ENCODE results near the gene MIOS.
"Not testable (repeated sequence)": the region's sequence is repeated elsewhere in the genome, so short reads cannot be mapped to it uniquely, and the experiment has no call there.

Gene MIOS

DNA sequence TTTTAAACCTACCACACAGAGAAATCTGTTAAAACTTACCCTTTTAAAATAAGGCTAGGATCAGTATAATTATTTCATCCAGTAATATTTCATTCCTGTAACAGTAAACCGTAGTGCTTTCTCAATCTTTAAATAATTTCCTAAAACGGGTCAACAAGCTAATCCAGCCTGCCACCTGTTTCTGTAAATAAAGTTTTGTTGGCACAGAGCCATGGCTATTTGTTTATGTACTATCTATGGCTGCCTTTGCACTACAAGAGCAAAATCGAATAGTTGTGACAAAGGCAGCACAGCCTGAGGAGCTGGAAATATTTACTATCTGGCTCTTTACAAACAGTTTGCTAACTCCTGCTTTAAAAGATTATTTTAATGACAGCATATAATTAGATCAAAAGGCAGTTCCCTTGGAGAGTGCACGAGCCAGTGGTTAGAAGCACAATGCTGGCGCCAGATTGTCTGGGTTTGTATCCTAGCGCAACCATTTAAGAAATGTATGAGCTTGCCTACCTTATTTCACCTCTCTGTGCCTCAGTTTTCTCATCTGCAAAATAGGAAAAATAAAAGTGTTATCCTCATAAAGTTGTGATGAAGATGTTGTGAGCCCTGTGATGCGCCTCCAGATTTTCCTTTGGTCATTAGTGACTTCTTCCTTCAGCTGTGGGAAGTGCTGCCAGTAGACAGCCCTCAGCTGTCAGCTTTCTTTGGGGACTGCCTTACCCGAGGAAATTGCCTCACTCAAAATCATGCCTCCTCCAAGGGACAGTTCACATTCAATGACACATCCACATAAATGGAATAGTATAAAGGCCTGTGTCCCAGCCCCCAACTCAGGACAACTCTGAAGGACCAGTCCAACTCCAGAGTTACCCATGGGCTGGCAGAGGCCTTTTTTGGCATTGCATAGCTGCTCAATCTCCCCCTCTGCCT is 11.8 kb upstream of the MIOS start:
- no peak for DNase-seq (ENCODE audit: low spot score)

DNA sequence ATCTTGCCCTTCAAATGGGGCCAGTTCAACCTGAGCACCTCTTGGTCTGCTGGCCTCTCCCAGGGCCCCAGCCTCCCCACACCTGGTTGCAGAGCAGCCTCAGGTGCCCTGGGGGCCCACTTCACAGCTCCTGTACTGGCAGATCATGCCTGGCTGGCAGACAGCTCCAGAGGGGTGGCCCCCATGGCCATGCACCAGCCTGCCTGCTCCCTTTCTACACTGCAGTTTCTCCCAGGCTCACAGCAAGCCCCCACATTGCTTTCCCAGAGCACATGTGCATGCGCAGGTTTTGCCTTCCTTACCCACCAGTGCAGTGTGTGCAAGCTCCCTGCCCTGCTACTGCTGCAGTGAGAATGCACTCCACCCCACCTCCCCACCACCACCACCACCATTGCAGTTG is 9.8 kb upstream of the MIOS start:
- DNase-seq (ENCODE audit: low spot score), result no peak

DNA sequence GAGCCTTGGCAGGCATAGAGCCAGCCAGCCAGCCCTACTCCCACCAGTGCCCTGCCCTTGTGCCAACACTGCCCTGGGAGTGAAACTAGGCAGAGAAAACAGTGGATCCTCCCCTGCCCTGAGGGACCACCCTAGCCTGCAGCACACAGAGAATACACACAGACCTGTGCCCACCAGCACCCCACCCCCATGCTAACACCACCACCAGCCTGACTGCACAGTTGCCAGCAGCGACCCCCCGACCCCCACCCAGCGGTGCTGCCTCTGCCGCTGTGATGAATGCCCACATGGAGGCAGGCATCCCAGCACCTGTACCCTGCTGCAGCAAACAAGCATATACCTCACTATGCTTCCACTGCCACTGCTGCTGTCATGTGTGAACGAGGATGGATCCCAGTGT is 9.4 kb upstream of the MIOS start:
- DNase-seq (ENCODE audit: low spot score), result no peak

DNA sequence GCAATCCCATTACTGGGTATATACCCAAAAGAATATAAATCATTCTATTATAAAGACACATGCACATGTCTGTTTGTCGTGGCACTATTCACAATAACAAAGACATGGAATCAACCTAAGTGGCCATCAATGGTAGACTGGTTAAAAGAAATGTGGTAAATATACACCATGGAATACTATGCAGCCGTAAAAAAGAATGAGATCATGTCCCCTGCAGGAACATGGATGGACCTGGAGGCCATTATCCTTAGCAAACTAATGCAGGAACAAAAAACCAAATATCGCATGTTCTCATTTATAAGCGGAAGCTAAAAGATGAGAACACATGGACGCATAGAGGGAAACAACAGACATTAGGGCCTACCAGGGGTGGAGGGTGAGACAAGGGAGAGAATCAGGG is 5.1 kb upstream of the MIOS start:
- DNase-seq (ENCODE audit: low spot score), result not testable (repeated sequence)

DNA sequence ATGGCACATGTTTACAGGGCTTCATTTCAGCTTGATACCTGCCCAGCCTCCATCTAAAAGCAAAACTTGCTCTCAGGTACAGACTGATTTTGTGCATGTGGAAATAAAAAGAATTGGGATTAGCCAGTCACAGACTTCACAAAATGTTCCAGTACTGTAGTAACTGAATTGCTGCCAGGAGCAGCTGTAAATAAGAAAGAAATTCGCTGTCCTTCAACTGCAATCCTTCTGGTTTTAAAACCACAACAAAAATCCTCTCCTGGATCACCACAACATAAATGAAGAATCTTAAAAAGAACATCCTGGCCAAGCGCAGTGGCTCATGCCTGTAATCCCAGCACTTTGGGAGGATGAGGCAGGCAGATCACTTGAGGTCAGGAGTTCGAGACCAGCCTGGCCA is 3.9 kb upstream of the MIOS start:
- DNase-seq (ENCODE audit: low spot score), result no peak

DNA sequence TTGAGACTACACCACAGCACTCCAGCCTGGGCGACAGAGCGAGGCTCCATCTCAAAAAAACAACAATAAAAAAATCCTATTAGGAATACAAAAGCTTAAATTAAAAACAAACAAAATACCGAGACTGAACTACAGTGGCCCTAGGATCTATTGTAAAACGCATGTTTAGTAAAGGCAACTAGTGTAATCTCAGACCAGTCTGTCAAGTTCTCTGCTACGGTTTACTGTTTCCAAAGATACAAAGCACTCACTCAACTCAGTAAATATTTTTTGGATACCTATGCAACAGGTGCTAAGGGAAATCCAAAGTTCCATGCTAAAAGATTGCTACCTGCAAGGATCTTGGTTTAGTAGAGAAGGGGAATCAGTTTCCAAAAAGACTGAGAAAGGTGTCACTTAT is 3.4 kb upstream of the MIOS start:
- DNase-seq (ENCODE audit: low spot score), result no peak

DNA sequence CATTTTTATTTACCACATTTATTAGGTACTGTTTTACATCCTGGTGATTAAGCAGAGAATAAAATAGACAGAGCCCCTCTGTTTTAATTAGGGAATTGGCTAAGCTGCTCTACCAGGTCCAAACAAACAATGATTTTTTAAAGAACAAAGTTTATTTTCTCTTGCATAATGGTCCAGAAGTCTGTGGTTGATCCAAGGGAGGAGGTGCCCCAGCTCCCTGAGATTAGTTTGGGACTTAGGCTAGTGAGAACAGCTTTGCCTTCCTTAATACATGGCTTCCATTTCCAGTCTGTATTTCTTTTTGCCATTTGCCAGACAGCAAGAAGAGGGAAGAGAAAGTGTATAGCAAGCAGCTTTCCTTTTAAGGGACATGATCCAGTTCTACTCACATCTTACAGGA is 2.9 kb upstream of the MIOS start:
- no peak for DNase-seq (ENCODE audit: low spot score)

DNA sequence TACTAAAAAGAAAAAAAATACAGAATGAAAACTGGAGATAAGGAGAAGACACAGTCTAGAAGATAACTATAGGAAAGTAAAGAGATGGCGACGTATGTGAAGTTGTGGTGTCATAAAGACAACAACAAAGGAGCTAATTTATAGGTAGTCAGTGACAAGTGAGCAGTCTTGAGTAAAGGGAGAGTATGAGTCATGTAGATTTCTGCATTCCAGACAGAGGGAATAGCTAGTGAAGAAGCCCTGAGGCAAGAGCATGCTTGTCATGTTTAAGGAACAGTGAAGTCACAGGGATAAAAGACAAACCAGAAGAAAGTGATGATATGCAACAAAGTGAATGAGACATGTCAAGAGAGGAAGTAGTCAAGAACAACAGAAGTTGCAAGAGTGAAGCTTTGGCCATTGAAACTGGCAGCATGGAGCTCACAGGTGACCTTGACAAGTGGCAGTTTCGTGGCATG is 2.3 kb upstream of the MIOS start:
- no peak for DNase-seq (ENCODE audit: low spot score)

DNA sequence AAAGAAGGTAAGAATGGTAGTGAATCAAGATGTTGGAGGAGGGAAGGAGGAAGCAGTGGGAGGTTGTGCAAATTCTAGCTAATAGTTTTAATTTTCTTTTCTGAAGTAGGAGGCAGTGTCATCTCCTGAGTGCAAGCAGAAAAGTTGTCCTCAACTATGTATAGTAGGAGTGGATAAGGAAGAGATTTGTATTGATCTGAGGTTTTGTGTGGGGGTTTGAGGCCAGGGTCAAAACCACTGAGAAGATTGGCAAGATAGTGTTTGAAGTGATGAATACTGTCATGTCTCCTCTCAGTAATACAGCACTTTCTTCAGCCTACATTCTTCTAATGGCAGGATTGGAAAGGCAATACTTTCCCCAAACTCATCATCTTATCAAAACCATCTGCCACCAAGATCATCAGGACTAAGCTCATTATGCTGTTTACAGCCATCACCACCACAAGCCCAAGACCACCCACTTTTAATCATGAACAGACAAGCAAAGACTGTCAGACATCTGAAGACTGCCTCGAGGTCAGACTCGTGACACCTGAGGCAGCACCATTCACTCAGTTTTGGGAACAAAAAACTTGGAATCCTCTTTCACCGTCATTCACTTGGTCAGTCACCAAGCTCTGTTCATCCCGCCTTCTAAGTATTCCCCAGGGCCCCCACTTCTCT is 1.5 kb upstream of the MIOS start:
- no peak for DNase-seq (ENCODE audit: low spot score)

DNA sequence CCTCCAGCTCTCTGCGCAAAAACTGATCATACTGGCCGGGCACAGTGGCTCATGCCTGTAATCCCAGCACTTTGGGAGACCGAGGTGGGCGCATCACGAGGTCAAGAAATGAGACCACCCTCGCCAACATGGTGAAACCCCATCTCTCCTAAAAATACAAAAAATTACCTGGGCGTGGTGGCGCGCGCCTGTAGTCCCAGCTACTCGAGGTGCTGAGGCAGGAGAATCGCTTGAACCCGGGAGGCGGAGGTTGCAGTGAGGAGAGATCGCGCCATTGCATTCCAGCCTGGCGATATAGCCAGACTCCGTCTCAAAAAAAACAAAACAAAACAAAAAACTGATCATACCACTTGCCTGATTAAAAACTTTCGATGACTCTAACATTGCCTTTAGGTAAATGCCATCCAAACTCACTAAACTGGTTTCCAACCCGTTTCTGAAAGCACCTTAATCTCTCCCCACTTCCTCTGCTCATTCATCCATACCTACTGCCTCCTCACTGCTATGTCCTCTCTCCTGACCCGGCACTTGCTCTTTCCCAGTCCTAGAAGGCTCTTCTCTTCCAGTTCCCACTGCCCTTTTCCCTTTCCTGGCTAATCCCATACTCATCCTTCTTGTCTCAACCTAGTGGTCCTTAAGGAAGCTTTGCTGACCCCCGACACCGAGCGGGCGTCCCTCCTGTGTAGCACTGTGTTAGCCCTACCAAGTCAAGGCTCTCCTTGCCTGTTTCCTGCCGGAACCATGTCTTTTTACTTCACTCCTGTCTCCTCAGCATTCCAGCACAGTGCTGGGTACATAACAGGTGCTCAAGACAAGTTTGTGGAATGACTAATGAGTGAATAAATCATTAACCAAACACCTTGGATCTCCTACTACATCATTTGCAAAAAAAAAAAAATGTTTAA is 686 bp upstream of the MIOS start:
- DNase-seq (ENCODE audit: low spot score), result no peak

DNA sequence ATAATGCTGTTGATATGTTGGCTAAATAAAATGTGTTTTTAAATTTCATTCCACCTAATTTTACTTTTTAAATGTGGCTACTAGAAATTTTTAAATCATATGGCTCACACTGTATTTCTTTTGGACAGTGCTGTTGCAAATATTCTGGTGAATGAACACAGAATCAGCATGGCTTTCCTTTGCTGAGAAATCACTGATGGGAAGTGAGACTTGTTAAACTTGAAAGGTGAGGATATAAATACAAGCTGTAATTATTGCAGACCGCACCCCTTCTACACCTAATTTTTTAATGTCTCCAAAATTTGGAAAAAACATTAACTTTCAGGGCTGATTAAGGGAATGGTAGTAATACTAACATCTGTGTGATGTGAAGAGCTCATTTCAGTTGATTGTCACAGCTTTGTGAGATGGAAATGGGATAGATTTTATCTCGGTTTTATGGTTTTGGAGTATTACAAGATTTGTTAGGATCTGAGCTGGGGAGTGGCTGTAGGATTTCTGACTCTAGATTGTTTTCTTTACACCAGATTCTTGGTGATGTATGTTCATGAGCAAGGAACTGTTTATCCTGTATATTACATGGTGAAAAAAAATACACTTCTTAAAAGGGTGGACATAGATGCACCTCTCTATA is 1.3 kb downstream of the MIOS start:
- no peak for DNase-seq (ENCODE audit: low spot score)

DNA sequence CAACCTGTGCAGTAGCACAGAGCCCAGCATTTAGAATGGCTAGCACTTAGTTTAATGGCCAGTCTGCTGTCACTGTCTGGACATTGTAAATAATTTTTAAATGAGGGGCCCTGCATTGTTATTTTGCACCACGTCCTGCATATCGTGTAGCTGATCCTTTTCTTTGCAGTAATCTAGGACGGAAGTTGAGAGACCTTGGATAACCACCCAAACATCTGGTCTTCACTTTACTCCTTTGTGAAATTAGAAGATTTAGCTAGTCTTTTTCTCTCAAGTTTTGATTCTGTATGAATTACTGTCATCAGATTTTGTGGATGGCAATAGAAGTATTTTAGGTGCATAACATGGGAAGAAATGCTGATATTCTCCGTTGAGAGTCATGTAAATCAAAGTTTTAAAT is 1.9 kb downstream of the MIOS start:
- DNase-seq (ENCODE audit: low spot score), result no peak

DNA sequence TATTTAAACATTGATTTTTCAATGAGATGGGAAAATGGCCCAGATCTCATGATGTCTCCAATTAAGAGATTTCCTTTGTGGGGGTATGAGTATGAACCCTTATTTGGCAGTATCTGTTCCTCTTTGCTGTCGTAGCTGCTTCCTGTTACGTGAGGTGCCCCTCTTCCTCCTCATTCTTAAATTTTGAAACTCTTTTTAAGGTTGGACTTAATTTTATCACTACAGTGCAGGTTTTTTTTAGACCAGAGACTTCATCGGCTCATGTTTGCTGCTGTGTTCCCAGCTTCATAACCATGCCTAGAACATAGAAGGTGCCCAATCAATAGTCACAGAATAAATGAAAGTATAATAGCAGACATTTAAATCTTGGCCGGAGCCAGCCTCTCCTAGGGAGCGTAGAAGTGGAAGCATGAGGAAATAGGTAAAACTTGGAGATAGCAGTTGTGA is 2.4 kb downstream of the MIOS start:
- DNase-seq (ENCODE audit: low spot score), result peak; percentile 29

DNA sequence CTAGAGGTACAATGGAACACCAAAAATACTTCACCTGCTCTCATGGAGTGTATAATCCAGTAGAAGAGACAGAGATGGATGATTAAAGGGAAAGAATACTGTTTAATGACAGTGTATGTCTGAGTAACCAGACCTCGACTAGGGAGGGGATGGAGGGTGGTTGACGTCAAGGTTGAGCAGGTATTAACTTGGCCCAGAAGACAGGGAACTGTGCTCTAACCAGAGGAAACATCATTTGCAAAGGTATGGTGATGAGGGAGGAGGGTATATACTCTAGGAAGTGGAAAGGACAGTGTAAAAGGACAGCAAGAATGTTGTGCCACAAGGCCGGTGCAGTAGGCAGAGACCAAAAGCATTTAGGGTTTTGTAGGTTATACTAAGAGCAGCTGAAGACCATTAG is 2.9 kb downstream of the MIOS start:
- DNase-seq (ENCODE audit: low spot score), result no peak

DNA sequence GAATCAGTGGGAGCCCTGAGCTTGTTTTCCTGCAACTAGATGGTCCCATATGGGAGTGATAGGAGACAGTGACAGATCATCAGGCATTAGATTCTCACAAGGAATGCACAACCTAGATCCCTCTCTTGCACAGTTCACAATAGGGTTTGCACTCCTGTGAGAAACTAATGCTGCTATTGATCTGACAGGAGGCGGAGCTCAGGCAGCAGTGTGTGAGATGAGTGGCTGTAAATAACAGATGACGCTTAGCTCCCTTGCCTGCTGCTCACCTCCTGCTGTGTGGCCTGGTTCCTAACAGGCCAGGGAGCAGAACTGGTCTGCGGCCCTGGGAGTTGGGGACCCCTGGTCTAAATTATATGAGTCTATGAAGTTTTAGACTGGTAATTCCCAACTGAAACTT is 3.9 kb downstream of the MIOS start:
- no peak for DNase-seq (ENCODE audit: low spot score)

DNA sequence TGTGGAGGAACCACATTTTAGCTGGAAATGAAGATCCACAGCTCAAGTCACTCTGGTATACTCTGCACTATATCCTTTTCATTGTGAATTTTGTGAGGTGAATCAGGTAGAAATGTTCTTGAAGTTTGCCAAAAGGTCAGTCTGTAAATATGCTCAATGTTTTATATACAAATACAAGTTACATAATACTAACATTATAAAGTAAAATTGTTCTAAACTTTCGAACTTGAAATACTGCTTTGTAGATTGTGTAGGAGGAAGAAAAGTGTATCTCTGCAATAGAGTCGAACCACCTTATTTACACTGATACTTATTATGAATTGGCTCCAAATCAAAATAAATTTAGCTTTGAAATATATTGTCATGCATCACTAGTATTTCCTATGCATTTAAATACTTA is 7.0 kb downstream of the MIOS start:
- no peak for DNase-seq (ENCODE audit: low spot score)

DNA sequence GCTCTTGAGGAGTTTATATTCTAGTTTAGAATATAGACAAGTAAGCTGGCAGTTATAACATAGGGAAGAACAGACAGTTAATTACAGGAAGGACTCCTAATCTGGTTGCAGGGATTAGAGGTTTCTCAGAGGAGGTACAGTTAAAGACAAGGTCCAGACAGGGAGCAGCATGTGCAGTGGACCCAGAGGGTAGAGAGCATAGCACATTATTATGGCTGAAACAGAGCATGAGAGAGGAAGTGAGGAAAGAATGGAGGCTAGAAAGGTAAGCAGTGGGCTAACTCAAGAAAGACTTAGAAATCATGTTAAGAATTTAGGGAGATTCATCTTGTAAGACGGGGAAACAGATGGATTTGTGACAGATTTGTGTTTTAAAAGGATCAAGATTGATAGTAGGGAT is 9.7 kb downstream of the MIOS start:
- no peak for DNase-seq (ENCODE audit: low spot score)

DNA sequence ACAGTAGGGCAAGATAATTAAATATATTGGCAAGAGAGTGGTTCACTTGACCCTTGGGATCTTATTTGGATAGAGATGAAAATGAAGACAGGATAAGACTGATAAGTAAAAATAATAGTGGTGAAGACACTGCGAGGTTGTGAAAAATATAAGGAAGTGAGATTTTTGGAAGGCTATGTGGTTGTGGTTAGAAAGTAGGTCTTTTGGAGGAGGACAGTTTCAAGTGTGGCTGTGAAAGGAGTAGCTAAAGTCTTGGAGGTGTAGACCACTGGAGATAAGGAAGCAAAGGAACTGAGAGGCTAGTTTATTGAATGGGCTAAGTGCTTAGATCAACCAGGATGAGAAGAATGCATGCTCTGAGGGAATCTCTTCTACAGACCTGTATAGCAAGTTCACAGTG is 11.2 kb downstream of the MIOS start:
- DNase-seq (ENCODE audit: low spot score), result no peak

DNA sequence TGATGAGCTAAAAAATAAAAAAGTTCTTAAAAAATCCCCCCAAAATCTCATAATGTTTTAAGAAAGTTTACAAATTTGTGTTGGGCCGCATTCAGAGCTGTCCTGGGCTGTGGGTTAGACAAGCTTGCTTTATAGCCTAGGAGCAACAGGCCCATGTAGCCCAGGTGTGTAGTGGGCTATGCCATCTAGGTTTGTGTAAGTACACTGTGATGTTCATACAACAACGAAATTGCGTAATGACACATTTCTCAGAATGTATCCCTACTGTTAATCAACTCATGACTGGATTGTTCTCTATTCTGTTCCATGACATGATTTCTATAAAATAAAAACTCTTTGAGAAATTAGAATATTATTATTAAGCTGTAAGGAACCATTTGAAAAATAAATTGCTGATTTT is 13.0 kb downstream of the MIOS start:
- DNase-seq (ENCODE audit: low spot score), result no peak

DNA sequence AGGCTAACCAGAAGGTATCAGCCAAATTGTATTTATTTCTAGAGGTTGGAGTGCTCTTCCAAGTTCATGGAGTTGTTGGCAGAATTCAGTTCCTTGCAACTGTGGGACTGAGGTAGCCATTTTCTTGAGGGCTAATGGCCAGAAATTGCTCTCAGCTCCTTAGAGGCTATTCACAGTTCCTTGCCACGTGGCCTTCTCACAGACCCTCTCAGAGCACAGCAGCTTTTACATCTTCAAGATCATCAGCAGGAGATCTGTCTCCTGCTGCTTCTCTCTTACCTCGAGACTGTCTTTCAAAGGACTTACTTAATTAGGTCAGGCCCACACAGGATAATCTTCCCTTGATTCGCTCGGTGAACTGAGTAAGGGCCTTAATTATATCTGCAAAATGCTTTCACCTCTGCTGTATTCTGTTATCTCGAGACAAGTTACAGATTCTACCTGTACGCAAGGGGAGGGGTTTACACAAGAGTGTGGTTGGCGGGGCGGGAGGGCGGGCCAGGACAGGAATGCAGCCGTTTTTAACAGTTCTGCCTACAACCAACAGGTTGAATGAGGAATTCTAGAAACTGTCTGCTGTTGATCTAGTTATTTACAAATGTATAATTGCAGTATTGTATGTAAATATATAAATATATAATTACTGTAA is 15.0 kb downstream of the MIOS start:
- DNase-seq (ENCODE audit: low spot score), result no peak

DNA sequence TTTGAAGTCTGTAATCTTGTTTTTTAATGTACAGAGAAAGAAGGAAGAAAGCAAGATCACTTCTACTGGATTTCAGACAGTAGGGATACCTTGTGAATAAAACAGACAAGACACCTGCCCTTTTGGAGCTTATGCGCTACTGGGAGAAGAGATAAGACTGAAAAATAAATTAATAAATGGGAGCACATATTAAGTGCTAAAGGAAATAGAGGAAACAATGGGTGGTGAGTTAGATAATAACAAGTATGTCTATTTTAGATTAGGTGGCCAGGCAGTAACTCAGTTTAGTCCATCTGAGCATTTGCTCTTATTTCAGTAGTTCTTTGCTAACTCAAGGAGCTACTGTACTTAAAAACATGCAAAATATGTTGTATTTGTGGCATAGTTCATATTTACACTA is 15.9 kb downstream of the MIOS start:
- DNase-seq (ENCODE audit: low spot score), result no peak

DNA sequence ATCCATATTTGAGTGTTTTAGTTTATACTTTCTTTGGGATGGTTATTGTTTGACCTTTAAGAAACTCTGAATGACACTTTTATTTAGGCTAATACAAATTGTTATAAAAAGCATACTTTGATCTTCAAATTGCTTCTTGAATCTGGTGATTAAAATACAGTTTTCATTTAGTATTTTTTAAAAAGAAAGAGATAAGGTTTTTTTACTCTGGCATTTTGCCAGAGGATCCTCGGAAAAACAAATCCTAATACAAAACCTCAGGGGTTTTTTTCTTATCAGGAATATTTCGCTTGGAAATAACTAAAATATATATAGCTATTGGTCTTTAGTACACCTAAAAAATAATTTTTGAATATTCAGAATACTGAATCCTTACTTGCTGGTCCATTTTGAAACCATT is 17.0 kb downstream of the MIOS start:
- DNase-seq (ENCODE audit: low spot score), result no peak
